ENCODE data around the gene CD82. TPM values are rescaled to one million over a fixed set of nuclear protein-coding genes. Genes with fewer than 3 reads are reported as not detected.

CD82 gene
- total RNA-seq, 1 experiment from 2014 or later = 4.5 TPM

- Histone ChIP-seq H2BK12ac (ENCODE audit: insufficient read length, low read depth, low read length) (no peak overlapping the region), H2BK5ac (ENCODE audit: insufficient read length, low read length) (no peak overlapping the region), H3K56ac (ENCODE audit: insufficient read length, low read depth, low read length) (no peak overlapping the region), H3K79me2 (ENCODE audit: insufficient read depth, low read length) (no peaks in the 10 kb centered on the region), H3K4ac (ENCODE audit: low read depth, low read length) (no peak overlapping the region), H3K4me1 (ENCODE audit: insufficient read depth, low read length) (peaks cover 3% of the 10 kb centered on the region; the same call in 1 of the 2 replicates), H2AFZ (ENCODE audit: low read length) (no peak overlapping the region), H3K27ac (ENCODE audit: insufficient read length, low read depth, low read length) (no peak overlapping the region), H2BK20ac (ENCODE audit: low read depth, low read length, poor library complexity, severe bottlenecking) (no peak overlapping the region), H3K9ac (ENCODE audit: extremely low read depth, insufficient read length, low read length) (no peak overlapping the region), H3K4me2 (ENCODE audit: insufficient read depth, insufficient read length, low read length) (no peak overlapping the region), H3K27me3 (ENCODE audit: insufficient read depth, low read length) (no peaks in the 10 kb centered on the region), H2BK120ac (ENCODE audit: low read depth, low read length, poor library complexity, severe bottlenecking) (no peak overlapping the region), H4K91ac (ENCODE audit: insufficient read length, low read depth, low read length) (no peak overlapping the region), H2BK15ac (ENCODE audit: low read depth, low read length) (no peak overlapping the region), H3K23me2 (ENCODE audit: insufficient read length, low read depth, low read length, poor library complexity, severe bottlenecking) (no peaks in the 10 kb centered on the region), H2AK5ac (ENCODE audit: insufficient read length, low read length) (no peak overlapping the region), H3K79me1 (ENCODE audit: insufficient read depth, low read depth, low read length, poor library complexity, severe bottlenecking) (no peaks in the 10 kb centered on the region), H3K9me3 (ENCODE audit: control insufficient read depth, low read depth, low read length) (no peaks in the 10 kb centered on the region), H3T11ph (ENCODE audit: low read length) (no peak overlapping the region), H4K5ac (ENCODE audit: insufficient read length, low read depth, low read length) (no peak overlapping the region), H3K18ac (ENCODE audit: insufficient read length, low read depth, low read length) (no peak overlapping the region), H4K20me1 (ENCODE audit: control insufficient read depth, insufficient read depth, insufficient read length) (no peaks in the 10 kb centered on the region), H3K14ac (ENCODE audit: insufficient read depth, low read length) (no peak overlapping the region), H4K8ac (replicated peaks; ENCODE audit: insufficient read length, low read depth, low read length) (no peak overlapping the region), H3K23ac (ENCODE audit: insufficient read length, low read depth, low read length) (no peak overlapping the region)
- no peak for DNase-seq
- Mint-ChIP-seq H3K27ac (no peak overlapping the region), H3K4me3 (no peak overlapping the region), H3K36me3 (ENCODE audit: insufficient read depth in 1 of 3, low read depth in 3 of 3) (no peaks in the 10 kb centered on the region), H3K9me3 (peaks cover 3 to 8% of the 10 kb centered on the region in 2 experiments; a peak in 3 of 5 replicates), H3K27me3 (ENCODE audit: low read depth) (peaks cover 8% of the 10 kb centered on the region), H3K4me1 (peaks cover 25 to 32% of the 10 kb centered on the region in 2 experiments)
- TF ChIP-seq CTCF (conservative IDR thresholded peaks at IDR 0.05) = no peak
- WGBS (ENCODE audit: extremely low coverage, insufficient read length, low lambda C conversion rate) = no CpG with 5 or more reads among the region's 5 CpGs
Observed at GRCh38 chr11:44555031-44555800, 10.2 kb upstream of the CD82 start.
